H9 (cell line): ENCODE data around the gene CLEC14A. TPM values are rescaled to one million over a fixed set of nuclear protein-coding genes. Genes with fewer than 3 reads are reported as not detected.

Source experiments
- DNase-seq: peaks from one replicate; pipeline ENCODE4 v3.0.0-alpha.2; 2017
- H2AFZ ChIP-seq: one replicate; pipeline ENCODE4 v1.6.1; 2013; ENCODE audit warnings: mild to moderate bottlenecking, low read length, control low read depth, moderate library complexity
- H2AK5ac ChIP-seq: 2 replicates; pipeline ENCODE4 v1.6.1; 2013; ENCODE audit warnings: low read length, control low read depth, mixed read lengths; ENCODE audit not compliant: insufficient read length
- H2BK120ac ChIP-seq: one replicate; pipeline ENCODE4 v1.6.1; 2013; ENCODE audit warnings: low read depth, mild to moderate bottlenecking, low read length, control low read depth, inconsistent platforms; ENCODE audit not compliant: poor library complexity, severe bottlenecking
- H2BK12ac ChIP-seq: 2 replicates; pipeline ENCODE4 v1.6.1; 2013; ENCODE audit warnings: low read length, control low read depth, mixed read lengths, low read depth; ENCODE audit not compliant: insufficient read length
- H2BK15ac ChIP-seq: 2 replicates; pipeline ENCODE4 v1.6.1; 2013; ENCODE audit warnings: low read depth, low read length, control low read depth
- H2BK20ac ChIP-seq: one replicate; pipeline ENCODE4 v1.6.1; 2013; ENCODE audit warnings: low read depth, mild to moderate bottlenecking, low read length, control low read depth, inconsistent platforms; ENCODE audit not compliant: poor library complexity, severe bottlenecking
- H2BK5ac ChIP-seq: 2 replicates; pipeline ENCODE4 v1.6.1; 2013; ENCODE audit warnings: low read length, control low read depth, mixed read lengths; ENCODE audit not compliant: insufficient read length
- H3K14ac ChIP-seq: 2 replicates; pipeline ENCODE4 v1.6.1; 2013; ENCODE audit warnings: low read length, control low read depth; ENCODE audit not compliant: insufficient read depth
- H3K18ac ChIP-seq: 2 replicates; pipeline ENCODE4 v1.6.1; 2013; ENCODE audit warnings: low read depth, mild to moderate bottlenecking, mixed read lengths, low read length, control low read depth; ENCODE audit not compliant: insufficient read length
- H3K23ac ChIP-seq: 2 replicates; pipeline ENCODE4 v1.6.1; 2013; ENCODE audit warnings: low read length, control low read depth, mixed read lengths, low read depth; ENCODE audit not compliant: insufficient read length
- H3K23me2 ChIP-seq: 2 replicates; pipeline ENCODE4 v1.6.1; 2013; ENCODE audit warnings: low read depth, mild to moderate bottlenecking, mixed read lengths, low read length, control low read depth; ENCODE audit not compliant: insufficient read length, poor library complexity, severe bottlenecking
- H3K27ac ChIP-seq: 2 replicates; pipeline ENCODE4 v1.5.1; 2013; ENCODE audit warnings: low read length, control low read depth, mixed read lengths, low read depth; ENCODE audit not compliant: insufficient read length
- H3K27me3 ChIP-seq: 2 replicates; pipeline ENCODE4 v1.6.1; 2013; ENCODE audit warnings: low read length, control low read depth, inconsistent platforms; ENCODE audit not compliant: insufficient read depth
- H3K4ac ChIP-seq: 2 replicates; pipeline ENCODE4 v1.6.1; 2013; ENCODE audit warnings: low read depth, mild to moderate bottlenecking, control low read depth, inconsistent platforms, low read length, moderate library complexity
- H3K4me1 ChIP-seq: 2 replicates; pipeline ENCODE4 v1.6.1; 2013; ENCODE audit warnings: low read length, control low read depth, inconsistent platforms; ENCODE audit not compliant: insufficient read depth
- H3K4me2 ChIP-seq: 2 replicates; pipeline ENCODE4 v1.6.1; 2013; ENCODE audit warnings: low read length, control low read depth, mixed read lengths; ENCODE audit not compliant: insufficient read length, insufficient read depth
- H3K56ac ChIP-seq: 2 replicates; pipeline ENCODE4 v1.6.1; 2013; ENCODE audit warnings: low read depth, mild to moderate bottlenecking, mixed read lengths, low read length, control low read depth; ENCODE audit not compliant: insufficient read length
- H3K79me1 ChIP-seq: 2 replicates; pipeline ENCODE4 v1.6.1; 2013; ENCODE audit warnings: low read depth, mild to moderate bottlenecking, moderate library complexity, low read length, control low read depth, inconsistent platforms; ENCODE audit not compliant: insufficient read depth, poor library complexity, severe bottlenecking
- H3K79me2 ChIP-seq: 2 replicates; pipeline ENCODE4 v1.6.1; 2013; ENCODE audit warnings: low read length, control low read depth, inconsistent platforms; ENCODE audit not compliant: insufficient read depth
- H3K9ac ChIP-seq: 2 replicates; pipeline ENCODE4 v1.6.1; 2013; ENCODE audit warnings: low read length, control low read depth, mixed read lengths; ENCODE audit not compliant: insufficient read length; ENCODE audit errors: extremely low read depth
- H3K9me3 ChIP-seq: one replicate; pipeline ENCODE4 v1.6.1; 2013; ENCODE audit warnings: low read depth, low read length, inconsistent platforms; ENCODE audit not compliant: control insufficient read depth
- H3T11ph ChIP-seq: one replicate; pipeline ENCODE4 v1.6.1; 2013; ENCODE audit warnings: mild to moderate bottlenecking, low read length, control low read depth, inconsistent platforms
- H4K20me1 ChIP-seq: one replicate; pipeline ENCODE4 v1.6.1; 2013; ENCODE audit not compliant: control insufficient read depth, insufficient read length, insufficient read depth
- H4K5ac ChIP-seq: 2 replicates; pipeline ENCODE4 v1.6.1; 2013; ENCODE audit warnings: low read depth, mild to moderate bottlenecking, mixed read lengths, low read length, control low read depth; ENCODE audit not compliant: insufficient read length
- H4K8ac ChIP-seq: replicated peaks from 2 replicates; pipeline ENCODE4 v1.6.1; 2013; ENCODE audit warnings: low read length, control low read depth, mixed read lengths, low read depth; ENCODE audit not compliant: insufficient read length
- H4K91ac ChIP-seq: 2 replicates; pipeline ENCODE4 v1.6.1; 2013; ENCODE audit warnings: low read depth, mild to moderate bottlenecking, moderate library complexity, mixed read lengths, low read length, control low read depth; ENCODE audit not compliant: insufficient read length
- H3K27ac Mint-ChIP-seq, 3 experiments: 2 replicates in 2 of 3; 3 replicates in 1 of 3; pipeline ENCODE4 v1.8.0; 2020 to 2021; ENCODE audit warnings: mixed read lengths in 3 of 3, mild to moderate bottlenecking in 1 of 3, moderate library complexity in 1 of 3
- H3K27me3 Mint-ChIP-seq: 2 replicates; pipeline ENCODE4 v1.8.0; 2021; ENCODE audit warnings: low read depth, mild to moderate bottlenecking, moderate library complexity, mixed read lengths
- H3K36me3 Mint-ChIP-seq, 3 experiments: 2 replicates in 2 of 3; 3 replicates in 1 of 3; pipeline ENCODE4 v1.8.0; 2020 to 2021; ENCODE audit warnings: low read depth in 3 of 3, mixed read lengths in 3 of 3; ENCODE audit not compliant: insufficient read depth in 1 of 3
- H3K4me1 Mint-ChIP-seq, 2 experiments: 2 replicates each; pipeline ENCODE4 v1.8.0; 2020; ENCODE audit warnings: mixed read lengths in 2 of 2
- H3K4me3 Mint-ChIP-seq, 2 experiments: 2 replicates in 1 of 2; 3 replicates in 1 of 2; pipeline ENCODE4 v1.8.0; 2020 to 2021; ENCODE audit warnings: mild to moderate bottlenecking in 2 of 2, mixed read lengths in 2 of 2, moderate library complexity in 1 of 2
- H3K9me3 Mint-ChIP-seq, 2 experiments: 2 replicates in 1 of 2; 3 replicates in 1 of 2; pipeline ENCODE4 v1.8.0; 2020; ENCODE audit warnings: mild to moderate bottlenecking in 2 of 2, mixed read lengths in 2 of 2, moderate library complexity in 1 of 2
- WGBS: extraction: QIAGEN DNeasy Blood & Tissue Kit; methylation state at CpG from one replicate; pipeline ENCODE4 v1.1.7; 2013; ENCODE audit warnings: missing lambda C conversion rate, low lambda C conversion rate, mixed read lengths; ENCODE audit not compliant: insufficient read length; ENCODE audit errors: extremely low coverage; 5-methylcytosine and 5-hydroxymethylcytosine counted together
- total RNA-seq: library from RNA; stranded (reverse); gene quantifications from 2 replicates; pipeline ENCODE4 v1.2.1, GENCODE V29; 2021
- TF ChIP-seq, protein P1 (sequence below): fragments of 200-600 bp; sonication (generic); conservative IDR thresholded peaks from 3 replicates; pipeline ENCODE4 v1.8.0; 2021; ENCODE audit warnings: antibody characterized with exemption, mild to moderate bottlenecking

The CLEC14A gene
- total RNA-seq, 1 experiment from 2014 or later: not detected

DNA sequence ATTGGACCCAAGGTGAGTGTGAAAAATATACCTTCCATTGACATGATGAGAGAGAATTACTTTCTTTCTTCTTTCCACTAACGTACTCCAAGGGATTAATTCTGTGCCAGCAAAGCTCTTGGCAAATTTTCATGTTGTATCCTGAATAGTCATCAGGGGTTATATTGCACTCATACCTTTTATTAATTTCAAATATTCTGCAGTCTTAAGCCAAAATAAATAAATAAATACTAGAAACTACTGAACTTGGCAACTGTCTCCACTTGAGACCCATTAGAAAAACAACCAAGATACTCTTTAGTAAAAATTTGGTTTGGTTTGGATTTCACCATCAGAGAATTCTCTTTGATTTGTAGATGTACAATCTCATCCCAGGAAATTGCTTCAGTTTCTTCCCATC is 22.1 kb upstream of the CLEC14A start:
- H3K4me1 ChIP-seq: no peaks in the 10 kb centered on the region
- no peak overlapping the region for H3K27ac ChIP-seq
- no peak overlapping the region for H3K4ac ChIP-seq
- no CpG with 5 or more reads among the region's 1 CpG for WGBS
- H2BK15ac ChIP-seq: no peak overlapping the region
- no peak overlapping the region for H2BK120ac ChIP-seq
- H2BK12ac ChIP-seq: no peak overlapping the region
- Mint-ChIP-seq H3K36me3 (no peaks in the 10 kb centered on the region), H3K4me3 (no peak overlapping the region), H3K27me3 (peaks cover 29% of the 10 kb centered on the region), H3K9me3 (no peaks in the 10 kb centered on the region), H3K27ac (no peak overlapping the region), H3K4me1 (peaks cover 2 to 7% of the 10 kb centered on the region in 2 experiments; a peak in 1 of 4 replicates)
- TF ChIP-seq, protein P1, sequence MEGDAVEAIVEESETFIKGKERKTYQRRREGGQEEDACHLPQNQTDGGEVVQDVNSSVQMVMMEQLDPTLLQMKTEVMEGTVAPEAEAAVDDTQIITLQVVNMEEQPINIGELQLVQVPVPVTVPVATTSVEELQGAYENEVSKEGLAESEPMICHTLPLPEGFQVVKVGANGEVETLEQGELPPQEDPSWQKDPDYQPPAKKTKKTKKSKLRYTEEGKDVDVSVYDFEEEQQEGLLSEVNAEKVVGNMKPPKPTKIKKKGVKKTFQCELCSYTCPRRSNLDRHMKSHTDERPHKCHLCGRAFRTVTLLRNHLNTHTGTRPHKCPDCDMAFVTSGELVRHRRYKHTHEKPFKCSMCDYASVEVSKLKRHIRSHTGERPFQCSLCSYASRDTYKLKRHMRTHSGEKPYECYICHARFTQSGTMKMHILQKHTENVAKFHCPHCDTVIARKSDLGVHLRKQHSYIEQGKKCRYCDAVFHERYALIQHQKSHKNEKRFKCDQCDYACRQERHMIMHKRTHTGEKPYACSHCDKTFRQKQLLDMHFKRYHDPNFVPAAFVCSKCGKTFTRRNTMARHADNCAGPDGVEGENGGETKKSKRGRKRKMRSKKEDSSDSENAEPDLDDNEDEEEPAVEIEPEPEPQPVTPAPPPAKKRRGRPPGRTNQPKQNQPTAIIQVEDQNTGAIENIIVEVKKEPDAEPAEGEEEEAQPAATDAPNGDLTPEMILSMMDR: no peak
- no peak overlapping the region for H2BK20ac ChIP-seq
- H3K79me1 ChIP-seq: no peaks in the 10 kb centered on the region
- no peak overlapping the region for H4K91ac ChIP-seq
- H3K9ac ChIP-seq: no peak overlapping the region
- no peak overlapping the region for H2AK5ac ChIP-seq
- H3K23me2 ChIP-seq: no peaks in the 10 kb centered on the region
- H3K14ac ChIP-seq: no peak overlapping the region
- no peaks in the 10 kb centered on the region for H3K79me2 ChIP-seq
- no peak overlapping the region for H3K23ac ChIP-seq
- no peak overlapping the region for H4K5ac ChIP-seq
- H4K20me1 ChIP-seq: no peaks in the 10 kb centered on the region
- H3K27me3 ChIP-seq: no peaks in the 10 kb centered on the region
- no peak overlapping the region for H3K4me2 ChIP-seq
- no peak overlapping the region for H2AFZ ChIP-seq
- no peak overlapping the region for H3K18ac ChIP-seq
- no peak for DNase-seq
- H3K9me3 ChIP-seq: no peaks in the 10 kb centered on the region
- no peak overlapping the region for H3T11ph ChIP-seq
- H2BK5ac ChIP-seq: no peak overlapping the region
- H4K8ac ChIP-seq: no peak overlapping the region
- no peak overlapping the region for H3K56ac ChIP-seq
